T-helper 1 cell treated with Interleukin-12 subunit alpha and Interleukin-12 subunit beta and Interleukin-4 antibody, amounts not matched to agents 30 ng/mL and 1 ng/mL, for 36 hours (primary cell): ENCODE data around the gene ULK4. TPM values are rescaled to one million over a fixed set of nuclear protein-coding genes. Genes with fewer than 3 reads are reported as not detected.

Experiments used
- intact Hi-C: fragments of 100-400 bp; cut with micrococcal nuclease; formaldehyde crosslinking; loops from one replicate; pipeline ENCODE4 v1.15.1; 2024
- total RNA-seq: library from RNA; stranded (reverse); gene quantifications from 2 replicates; pipeline ENCODE4 v1.2.3, GENCODE V29; 2022

ULK4 gene
- total RNA-seq, 1 donor from 2014 or later, result 9.9 TPM

GRCh38 chr3:41370307-41370706 is 591.6 kb downstream of the ULK4 start:
- intact Hi-C loops, result no loop called here

- intact Hi-C loops, result no loop called here
Observed at GRCh38 chr3:41369838-41370237, 592.1 kb downstream of the ULK4 start.

DNA sequence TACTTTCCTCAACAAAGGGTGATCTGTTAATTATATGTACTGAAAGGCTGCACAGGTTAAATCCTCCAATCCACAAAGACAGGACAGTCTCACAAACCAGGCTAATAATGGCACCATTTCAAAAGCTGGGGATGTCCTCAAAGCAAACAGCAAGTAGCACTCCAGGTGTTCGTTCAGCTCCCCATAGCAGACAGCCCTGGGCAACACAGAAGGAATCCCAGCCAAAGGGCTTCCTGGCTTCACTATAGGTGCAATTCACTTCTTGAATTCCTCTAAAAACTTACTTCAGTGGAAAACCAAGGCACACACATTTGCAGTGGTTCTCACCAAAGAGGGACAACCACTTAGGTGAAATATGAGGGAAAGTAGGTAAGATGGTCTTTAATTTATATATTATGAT is 595.9 kb downstream of the ULK4 start:
- intact Hi-C loops, result no loop called here

DNA sequence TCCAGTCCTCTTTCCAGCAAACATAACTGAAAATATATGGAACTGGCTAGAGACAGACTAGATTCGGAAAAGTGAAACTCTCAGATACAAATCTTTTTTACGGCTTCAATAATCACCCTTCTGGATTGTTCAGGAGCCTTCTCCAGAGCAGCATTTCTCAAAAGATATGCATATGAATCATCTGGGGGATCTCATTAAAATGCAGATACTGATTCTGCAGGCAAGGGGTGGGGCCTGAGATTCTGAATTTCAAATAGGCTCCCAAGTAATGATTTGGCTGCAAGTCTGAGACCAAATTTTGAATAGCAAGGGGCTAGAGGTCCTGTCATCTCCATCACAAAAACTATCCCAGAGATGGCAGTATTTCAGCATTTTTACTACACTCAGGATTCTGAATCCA is 597.2 kb downstream of the ULK4 start:
- intact Hi-C loops, result no loop called here

- intact Hi-C loops, result no loop called here
Observed at GRCh38 chr3:41363830-41364523, 597.9 kb downstream of the ULK4 start.

DNA sequence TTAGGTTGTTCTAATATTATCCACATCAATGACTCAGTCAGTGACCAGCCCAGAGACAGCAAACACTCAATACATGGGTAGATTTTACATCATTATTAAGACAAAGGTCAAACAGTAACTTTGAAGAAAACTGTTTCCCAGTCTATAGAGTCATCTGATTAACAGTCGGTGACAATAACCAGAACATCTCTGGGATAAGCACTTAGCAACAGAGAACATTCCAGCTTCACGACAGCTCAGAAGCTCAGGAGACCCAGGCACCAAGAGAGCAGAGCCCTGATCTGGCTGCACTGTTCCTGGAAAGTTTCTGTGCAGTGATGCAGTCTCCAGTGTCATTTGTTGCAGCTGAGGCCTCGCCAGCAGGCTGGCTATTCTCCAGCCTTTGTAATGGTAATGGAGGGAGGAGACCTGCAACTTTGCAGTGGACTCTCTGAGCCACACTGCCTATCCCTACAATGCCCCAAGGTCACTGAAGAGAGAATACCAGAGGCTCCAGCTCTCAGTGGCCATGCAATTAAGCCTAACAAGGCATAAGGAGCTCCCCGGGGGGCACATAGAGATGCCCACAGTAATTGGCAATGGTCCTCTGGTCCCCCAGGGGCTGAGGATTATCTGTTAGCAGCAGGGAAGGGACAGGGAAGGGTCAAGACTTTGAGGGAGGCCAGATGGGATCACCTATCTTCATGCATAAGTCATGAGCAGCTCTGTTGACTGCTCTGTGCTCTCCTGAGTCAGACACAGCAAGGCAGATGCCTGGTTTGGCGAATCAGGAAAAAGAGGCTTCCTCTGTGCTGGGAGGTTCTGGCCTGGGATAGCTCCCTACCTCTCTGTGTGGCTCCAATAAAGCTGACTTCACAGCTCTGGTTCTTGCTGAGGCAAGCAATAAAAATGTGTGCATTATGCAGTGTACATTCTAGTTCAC is 599.0 kb downstream of the ULK4 start:
- intact Hi-C loops, result no loop called here

DNA sequence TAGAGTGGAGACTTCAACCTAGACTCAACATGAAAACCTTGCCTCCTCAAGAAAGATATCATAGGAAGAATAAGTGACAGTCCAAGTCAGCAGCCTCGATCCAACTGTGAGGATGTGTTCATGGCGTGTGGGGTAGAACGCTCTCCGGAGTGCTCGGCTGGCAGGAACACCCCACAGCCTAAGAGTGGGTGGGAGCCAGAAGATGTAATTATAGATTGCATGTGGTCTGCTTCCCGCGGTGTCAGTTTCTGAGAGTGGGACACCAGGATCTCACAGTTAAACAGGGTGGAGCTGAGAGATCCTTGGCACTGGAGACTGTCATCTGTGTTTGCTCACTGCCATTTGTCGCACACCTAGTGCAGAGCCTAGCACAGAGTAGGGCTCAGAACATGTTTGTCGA is 604.6 kb downstream of the ULK4 start:
- intact Hi-C loops, result no loop called here

GRCh38 chr3:41356775-41357174 is 605.1 kb downstream of the ULK4 start:
- intact Hi-C loops, result no loop called here

- intact Hi-C loops, result no loop called here
Observed at GRCh38 chr3:41352510-41352909, 609.4 kb downstream of the ULK4 start.

- intact Hi-C loops, result no loop called here
Observed at GRCh38 chr3:41350441-41350840, 611.5 kb downstream of the ULK4 start.

DNA sequence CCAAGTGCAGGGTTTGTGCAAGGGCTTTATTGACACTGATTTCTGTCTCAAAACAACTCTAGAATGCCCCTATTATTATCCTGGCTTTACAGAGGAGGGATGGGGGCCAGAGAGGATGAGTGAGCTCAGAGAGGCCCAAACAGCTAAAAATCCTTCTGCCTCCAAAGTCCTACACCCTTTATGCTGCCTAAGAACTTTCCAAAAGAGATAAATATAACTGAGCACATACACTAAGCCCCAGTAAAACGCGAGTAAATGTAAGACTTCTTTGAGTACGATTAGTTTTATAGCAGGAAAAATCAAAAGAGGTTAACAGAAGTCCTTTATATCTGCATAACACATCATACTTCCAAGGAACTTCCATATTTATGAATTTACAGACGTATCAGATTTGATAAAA is 613.5 kb downstream of the ULK4 start:
- intact Hi-C loops, result no loop called here

GRCh38 chr3:41346698-41347270 is 615.1 kb downstream of the ULK4 start:
- intact Hi-C loops, result no loop called here

- intact Hi-C loops, result no loop called here
Observed at GRCh38 chr3:41345788-41346187, 616.1 kb downstream of the ULK4 start.

- intact Hi-C loops, result no loop called here
Observed at GRCh38 chr3:41339758-41340157, 622.1 kb downstream of the ULK4 start.

GRCh38 chr3:41338276-41338675 is 623.6 kb downstream of the ULK4 start:
- intact Hi-C loops, result no loop called here

GRCh38 chr3:41334426-41334825 is 627.5 kb downstream of the ULK4 start:
- intact Hi-C loops, result no loop called here

GRCh38 chr3:41331041-41331440 is 630.9 kb downstream of the ULK4 start:
- intact Hi-C loops, result no loop called here

- intact Hi-C loops, result no loop called here
Observed at GRCh38 chr3:41330465-41330864, 631.4 kb downstream of the ULK4 start.

DNA sequence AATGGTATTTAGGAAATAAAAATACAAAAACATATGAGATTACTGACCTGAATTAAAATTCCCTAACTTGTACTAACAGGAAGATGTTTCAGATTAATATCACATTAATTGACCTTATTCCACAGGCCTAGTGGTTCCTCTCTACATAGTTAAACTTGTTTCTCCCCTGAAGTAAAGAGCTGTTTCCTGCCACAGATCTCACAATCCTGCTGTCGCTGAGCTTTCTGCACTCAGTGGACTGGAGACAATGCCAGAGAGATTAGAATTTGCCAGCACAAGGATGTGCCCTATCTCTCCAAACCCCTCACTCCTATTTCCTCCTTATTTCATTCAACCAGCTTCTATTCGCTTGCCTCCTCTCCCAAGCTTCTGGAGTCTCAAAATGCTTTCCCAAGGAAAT is 632.0 kb downstream of the ULK4 start:
- intact Hi-C loops, result no loop called here

GRCh38 chr3:41328926-41329325 is 633.0 kb downstream of the ULK4 start:
- intact Hi-C loops, result no loop called here

- intact Hi-C loops, result no loop called here
Observed at GRCh38 chr3:41327718-41328117, 634.2 kb downstream of the ULK4 start.

GRCh38 chr3:41324156-41324475 is 637.8 kb downstream of the ULK4 start:
- intact Hi-C loops, result no loop called here
